ENCODE results near the gene HOXA9. TPM values are rescaled to one million over a fixed set of nuclear protein-coding genes. Genes with fewer than 3 reads are reported as not detected.
A peak's percentile ranks its signal among the peaks of the same experiment; 100 is the strongest.

The HOXA9 gene
- polyA plus RNA-seq, 1 donor from 2014 or later, result not detected

DNA sequence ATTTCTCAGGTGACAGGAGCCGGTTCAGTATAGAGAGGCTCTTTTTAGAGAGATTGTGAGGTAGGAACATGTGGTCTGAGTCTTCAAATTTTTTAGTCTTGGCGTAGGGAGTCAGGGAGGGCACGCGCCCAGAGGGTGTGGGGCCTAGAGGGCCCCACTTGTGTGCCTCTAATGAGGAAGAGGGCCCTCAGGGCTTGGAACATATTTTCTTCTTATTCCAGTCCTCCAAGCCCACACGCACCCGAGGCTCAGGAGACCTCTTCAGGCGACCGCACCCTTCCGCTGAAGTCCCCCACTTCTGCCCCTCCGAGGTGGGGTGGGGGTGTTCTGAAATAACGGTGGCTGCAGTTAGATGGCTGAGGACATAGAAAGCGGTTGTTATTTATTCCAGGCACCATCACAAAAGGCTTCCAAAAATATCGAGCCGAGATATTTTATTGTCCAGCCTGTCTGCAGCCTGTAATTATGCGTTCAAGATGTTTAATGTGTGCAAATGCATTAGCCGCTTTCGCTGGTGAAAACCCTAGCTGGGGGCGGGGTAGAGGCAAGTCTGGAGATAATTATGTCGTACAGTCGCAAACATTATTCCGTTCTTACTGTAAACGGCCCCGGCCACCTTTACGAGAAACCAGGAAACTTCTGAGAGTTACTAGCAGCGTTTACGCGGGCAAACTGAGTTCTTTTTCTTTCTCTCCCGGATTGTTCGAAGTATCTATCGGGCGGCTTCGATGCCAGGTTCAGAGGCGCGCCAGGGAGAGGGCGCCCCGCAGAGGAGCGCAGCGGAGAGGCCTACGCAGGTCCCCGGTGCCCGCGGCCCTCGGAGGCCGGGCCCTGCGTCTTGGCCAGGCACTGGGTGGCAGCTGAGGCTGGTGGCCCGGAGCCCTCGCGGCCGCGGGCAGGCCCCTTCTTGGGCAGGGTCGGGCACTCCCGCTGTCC, 47.4 kb upstream of the HOXA9 start:
- no peak overlapping the region for H3K9ac ChIP-seq (ENCODE audit: low read length)
- H3F3A ChIP-seq (ENCODE audit: insufficient read depth, low read length, poor library complexity, severe bottlenecking), result no peaks in the 10 kb centered on the region
- H4K20me1 ChIP-seq (ENCODE audit: insufficient read depth), result no peaks in the 10 kb centered on the region
- H3K27ac ChIP-seq (ENCODE audit: low read length), result no peak overlapping the region
- H3K9me3 ChIP-seq (ENCODE audit: low read length), result no peaks in the 10 kb centered on the region
- no peak overlapping the region for H2AFZ ChIP-seq (ENCODE audit: low read depth, low read length)
- H3K9me2 ChIP-seq (ENCODE audit: insufficient read depth, low read length), result no peaks in the 10 kb centered on the region
- H3K79me2 ChIP-seq (replicated peaks; ENCODE audit: insufficient read depth, low read length), result no peaks in the 10 kb centered on the region
- H3K36me3 ChIP-seq (ENCODE audit: insufficient read depth, low read length), result no peaks in the 10 kb centered on the region
- peaks cover 99% of the 10 kb centered on the region for H3K27me3 ChIP-seq (ENCODE audit: insufficient read depth, low read depth, low read length)
- H3K4me3 ChIP-seq (ENCODE audit: low read length), result no peak overlapping the region
- TF ChIP-seq, protein P1, sequence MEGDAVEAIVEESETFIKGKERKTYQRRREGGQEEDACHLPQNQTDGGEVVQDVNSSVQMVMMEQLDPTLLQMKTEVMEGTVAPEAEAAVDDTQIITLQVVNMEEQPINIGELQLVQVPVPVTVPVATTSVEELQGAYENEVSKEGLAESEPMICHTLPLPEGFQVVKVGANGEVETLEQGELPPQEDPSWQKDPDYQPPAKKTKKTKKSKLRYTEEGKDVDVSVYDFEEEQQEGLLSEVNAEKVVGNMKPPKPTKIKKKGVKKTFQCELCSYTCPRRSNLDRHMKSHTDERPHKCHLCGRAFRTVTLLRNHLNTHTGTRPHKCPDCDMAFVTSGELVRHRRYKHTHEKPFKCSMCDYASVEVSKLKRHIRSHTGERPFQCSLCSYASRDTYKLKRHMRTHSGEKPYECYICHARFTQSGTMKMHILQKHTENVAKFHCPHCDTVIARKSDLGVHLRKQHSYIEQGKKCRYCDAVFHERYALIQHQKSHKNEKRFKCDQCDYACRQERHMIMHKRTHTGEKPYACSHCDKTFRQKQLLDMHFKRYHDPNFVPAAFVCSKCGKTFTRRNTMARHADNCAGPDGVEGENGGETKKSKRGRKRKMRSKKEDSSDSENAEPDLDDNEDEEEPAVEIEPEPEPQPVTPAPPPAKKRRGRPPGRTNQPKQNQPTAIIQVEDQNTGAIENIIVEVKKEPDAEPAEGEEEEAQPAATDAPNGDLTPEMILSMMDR (IDR thresholded peaks at IDR 0.05; ENCODE audit: poor library complexity, severe bottlenecking), result no peak
- TF ChIP-seq POLR2AphosphoS5 (IDR thresholded peaks at IDR 0.05), result no peak
- TF ChIP-seq RAD21 (conservative IDR thresholded peaks at IDR 0.05), result no peak
- TF ChIP-seq, protein P2, sequence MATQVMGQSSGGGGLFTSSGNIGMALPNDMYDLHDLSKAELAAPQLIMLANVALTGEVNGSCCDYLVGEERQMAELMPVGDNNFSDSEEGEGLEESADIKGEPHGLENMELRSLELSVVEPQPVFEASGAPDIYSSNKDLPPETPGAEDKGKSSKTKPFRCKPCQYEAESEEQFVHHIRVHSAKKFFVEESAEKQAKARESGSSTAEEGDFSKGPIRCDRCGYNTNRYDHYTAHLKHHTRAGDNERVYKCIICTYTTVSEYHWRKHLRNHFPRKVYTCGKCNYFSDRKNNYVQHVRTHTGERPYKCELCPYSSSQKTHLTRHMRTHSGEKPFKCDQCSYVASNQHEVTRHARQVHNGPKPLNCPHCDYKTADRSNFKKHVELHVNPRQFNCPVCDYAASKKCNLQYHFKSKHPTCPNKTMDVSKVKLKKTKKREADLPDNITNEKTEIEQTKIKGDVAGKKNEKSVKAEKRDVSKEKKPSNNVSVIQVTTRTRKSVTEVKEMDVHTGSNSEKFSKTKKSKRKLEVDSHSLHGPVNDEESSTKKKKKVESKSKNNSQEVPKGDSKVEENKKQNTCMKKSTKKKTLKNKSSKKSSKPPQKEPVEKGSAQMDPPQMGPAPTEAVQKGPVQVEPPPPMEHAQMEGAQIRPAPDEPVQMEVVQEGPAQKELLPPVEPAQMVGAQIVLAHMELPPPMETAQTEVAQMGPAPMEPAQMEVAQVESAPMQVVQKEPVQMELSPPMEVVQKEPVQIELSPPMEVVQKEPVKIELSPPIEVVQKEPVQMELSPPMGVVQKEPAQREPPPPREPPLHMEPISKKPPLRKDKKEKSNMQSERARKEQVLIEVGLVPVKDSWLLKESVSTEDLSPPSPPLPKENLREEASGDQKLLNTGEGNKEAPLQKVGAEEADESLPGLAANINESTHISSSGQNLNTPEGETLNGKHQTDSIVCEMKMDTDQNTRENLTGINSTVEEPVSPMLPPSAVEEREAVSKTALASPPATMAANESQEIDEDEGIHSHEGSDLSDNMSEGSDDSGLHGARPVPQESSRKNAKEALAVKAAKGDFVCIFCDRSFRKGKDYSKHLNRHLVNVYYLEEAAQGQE (IDR thresholded peaks at IDR 0.05; ENCODE audit: borderline replicate concordance), result no peak
- no peak for TF ChIP-seq SMC3 (conservative IDR thresholded peaks at IDR 0.05; ENCODE audit: poor library complexity)
- TF ChIP-seq EP300 (conservative IDR thresholded peaks at IDR 0.05; ENCODE audit: poor library complexity, severe bottlenecking), result no peak
- TF ChIP-seq TAF1 (IDR thresholded peaks at IDR 0.05; ENCODE audit: low read depth), result no peak
- TF ChIP-seq MXI1 (conservative IDR thresholded peaks at IDR 0.05; ENCODE audit: poor library complexity, severe bottlenecking), result no peak
- no peak for TF ChIP-seq EZH2 (IDR thresholded peaks at IDR 0.05; ENCODE audit: borderline replicate concordance, insufficient read depth, low read length, poor library complexity, severe bottlenecking)
- H3K4me2 ChIP-seq (ENCODE audit: low read length), result no peak overlapping the region

- H3K27me3 ChIP-seq (ENCODE audit: insufficient read depth, low read depth, low read length), result peaks cover 100% of the 10 kb centered on the region
Observed at GRCh38 chr7:27211764-27212204, 46.4 kb upstream of the HOXA9 start.

More at GRCh38 chr7:27211764-27212204, 46.4 kb upstream of the HOXA9 start:
- H3K9me3 ChIP-seq (ENCODE audit: low read length), result no peaks in the 10 kb centered on the region
- H3K9me2 ChIP-seq (ENCODE audit: insufficient read depth, low read length), result no peaks in the 10 kb centered on the region
- no peak overlapping the region for H3K9ac ChIP-seq (ENCODE audit: low read length)
- no peaks in the 10 kb centered on the region for H4K20me1 ChIP-seq (ENCODE audit: insufficient read depth)
- no peaks in the 10 kb centered on the region for H3K79me2 ChIP-seq (replicated peaks; ENCODE audit: insufficient read depth, low read length)
- H3K27ac ChIP-seq (ENCODE audit: low read length), result no peak overlapping the region
- H3F3A ChIP-seq (ENCODE audit: insufficient read depth, low read length, poor library complexity, severe bottlenecking), result no peaks in the 10 kb centered on the region
- no peak overlapping the region for H3K4me2 ChIP-seq (ENCODE audit: low read length)
- H3K36me3 ChIP-seq (ENCODE audit: insufficient read depth, low read length), result no peaks in the 10 kb centered on the region
- no peak overlapping the region for H3K4me3 ChIP-seq (ENCODE audit: low read length)
- TF ChIP-seq RAD21 (conservative IDR thresholded peaks at IDR 0.05) (no peak), SMC3 (conservative IDR thresholded peaks at IDR 0.05; ENCODE audit: poor library complexity) (no peak), POLR2AphosphoS5 (IDR thresholded peaks at IDR 0.05) (peak; percentile 77), EZH2 (IDR thresholded peaks at IDR 0.05; ENCODE audit: borderline replicate concordance, insufficient read depth, low read length, poor library complexity, severe bottlenecking) (no peak), EP300 (conservative IDR thresholded peaks at IDR 0.05; ENCODE audit: poor library complexity, severe bottlenecking) (no peak), TAF1 (IDR thresholded peaks at IDR 0.05; ENCODE audit: low read depth) (no peak)
- TF ChIP-seq, protein P1 (IDR thresholded peaks at IDR 0.05; ENCODE audit: poor library complexity, severe bottlenecking), result no peak
- H2AFZ ChIP-seq (ENCODE audit: low read depth, low read length), result no peak overlapping the region

Data from neural cell (in vitro differentiated cells).